IMR-90 (cell line): ENCODE results near the gene KATNB1. TPM values are rescaled to one million over a fixed set of nuclear protein-coding genes. Genes with fewer than 3 reads are reported as not detected.

Source experiments
- ATAC-seq: fragments of 200-7000 bp; cut with Tn5 transposase; 2 replicates; pipeline ENCODE4 v1.9.1; 2020; ENCODE audit warnings: low read depth, mild to moderate bottlenecking, moderate library complexity
- BruUV-seq: library from RNA; stranded (reverse); fragments of 400-500 nt; replicated peaks from 2 replicates; lab custom pipeline; 2021; lab: Mats Ljungman, UMichigan
- CTCF ChIA-PET: fragments of 300-600 bp; formaldehyde crosslinking; extraction: SDS; loops from one replicate; lab custom pipeline; 2021; ENCODE audit warnings: antibody characterized with exemption; lab: Yijun Ruan, JAX
- POLR2A ChIA-PET: fragments of 300-600 bp; sonication (Branson Sonifier 250); formaldehyde crosslinking; loops from one replicate; lab custom pipeline; 2022; ENCODE audit warnings: antibody characterized with exemption; ENCODE audit not compliant: unreplicated experiment; lab: Charles Lee
- DNase-seq: peaks from one replicate; pipeline ENCODE4 v3.0.0; 2013
- H2AFZ ChIP-seq: replicated peaks from 2 replicates; pipeline ENCODE3; 2013; ENCODE audit warnings: low read length, mild to moderate bottlenecking; ENCODE audit not compliant: poor library complexity
- H2AK5ac ChIP-seq: 2 replicates; pipeline ENCODE4 v1.6.1; 2013; ENCODE audit warnings: low read depth, low read length, inconsistent platforms
- H2AK9ac ChIP-seq: replicated peaks from 2 replicates; pipeline ENCODE3; 2013; ENCODE audit warnings: mild to moderate bottlenecking, low read depth, low read length, moderate library complexity; ENCODE audit not compliant: poor library complexity
- H2BK120ac ChIP-seq: 2 replicates; pipeline ENCODE4 v1.6.1; 2013; ENCODE audit warnings: low read depth, low read length, inconsistent platforms
- H2BK15ac ChIP-seq: 3 replicates; pipeline ENCODE4 v1.6.1; 2013; ENCODE audit warnings: low read depth, low read length, inconsistent platforms
- H2BK20ac ChIP-seq: 2 replicates; pipeline ENCODE4 v1.6.1; 2013; ENCODE audit warnings: low read depth, mild to moderate bottlenecking, inconsistent platforms, low read length, moderate library complexity
- H2BK5ac ChIP-seq: 2 replicates; pipeline ENCODE4 v1.6.1; 2013; ENCODE audit warnings: mild to moderate bottlenecking, low read depth, low read length, inconsistent platforms; ENCODE audit not compliant: poor library complexity, severe bottlenecking
- H3K14ac ChIP-seq: replicated peaks from 2 replicates; pipeline ENCODE4 v1.6.1; 2013; ENCODE audit warnings: low read depth, low read length, inconsistent platforms
- H3K18ac ChIP-seq: 2 replicates; pipeline ENCODE4 v1.6.1; 2013; ENCODE audit warnings: low read depth, low read length, control low read depth
- H3K23ac ChIP-seq: 2 replicates; pipeline ENCODE4 v1.6.1; 2013; ENCODE audit warnings: low read depth, low read length, inconsistent platforms
- H3K27ac ChIP-seq: 2 replicates; pipeline ENCODE4 v1.5.1; 2013; ENCODE audit warnings: mild to moderate bottlenecking, control low read depth, low read length; ENCODE audit not compliant: insufficient read depth
- H3K27me3 ChIP-seq: 2 replicates; pipeline ENCODE4 v1.6.1; 2013; ENCODE audit warnings: low read length; ENCODE audit not compliant: control insufficient read depth, insufficient read depth
- H3K36me3 ChIP-seq: 2 replicates; pipeline ENCODE4 v1.6.1; 2013; ENCODE audit warnings: low read length, mixed read lengths; ENCODE audit not compliant: control insufficient read depth, insufficient read depth
- H3K4ac ChIP-seq: 2 replicates; pipeline ENCODE4 v1.6.1; 2013; ENCODE audit warnings: low read depth, low read length, inconsistent platforms
- H3K4me1 ChIP-seq: 2 replicates; pipeline ENCODE4 v1.6.1; 2013; ENCODE audit warnings: low read length, mixed read lengths; ENCODE audit not compliant: control insufficient read depth, insufficient read depth
- H3K4me2 ChIP-seq: 2 replicates; pipeline ENCODE4 v1.6.1; 2013; ENCODE audit warnings: low read depth, mild to moderate bottlenecking, control low read depth, low read length, moderate library complexity
- H3K4me3 ChIP-seq: 2 replicates; pipeline ENCODE4 v1.5.1; 2013; ENCODE audit warnings: low read depth, mild to moderate bottlenecking, control low read depth, low read length, moderate library complexity; ENCODE audit not compliant: insufficient read depth
- H3K56ac ChIP-seq: 2 replicates; pipeline ENCODE4 v1.6.1; 2013; ENCODE audit warnings: low read length, inconsistent platforms; ENCODE audit not compliant: insufficient read depth; ENCODE audit errors: extremely low read depth
- H3K79me1 ChIP-seq, 2 experiments: 2 replicates each; pipeline ENCODE4 v1.6.1; 2013; ENCODE audit warnings: low read length in 2 of 2, inconsistent platforms in 1 of 2, low read depth in 1 of 2
- H3K9ac ChIP-seq: 2 replicates; pipeline ENCODE4 v1.6.1; 2013; ENCODE audit warnings: low read depth, low read length, control low read depth
- H3K9me1 ChIP-seq: 2 replicates; pipeline ENCODE4 v1.6.1; 2013; ENCODE audit warnings: low read length, inconsistent platforms; ENCODE audit not compliant: insufficient read depth
- H3K9me3 ChIP-seq: 2 replicates; pipeline ENCODE4 v1.6.1; 2013; ENCODE audit warnings: low read length; ENCODE audit not compliant: control insufficient read depth, insufficient read depth
- H4K20me1 ChIP-seq: 2 replicates; pipeline ENCODE4 v1.6.1; 2013; ENCODE audit warnings: low read length, inconsistent platforms; ENCODE audit not compliant: insufficient read depth
- H4K5ac ChIP-seq: 2 replicates; pipeline ENCODE4 v1.6.1; 2013; ENCODE audit warnings: mild to moderate bottlenecking, low read depth, low read length, control low read depth
- H4K8ac ChIP-seq, 2 experiments: 2 replicates each; pipeline ENCODE4 v1.6.1; 2013; ENCODE audit warnings: low read depth in 2 of 2, low read length in 2 of 2, control low read depth in 1 of 2, inconsistent platforms in 1 of 2
- H4K91ac ChIP-seq: 2 replicates; pipeline ENCODE4 v1.6.1; 2013; ENCODE audit warnings: low read depth, low read length, inconsistent platforms; ENCODE audit not compliant: insufficient read depth
- CEBPB ChIP-seq: IDR thresholded peaks from 2 replicates; pipeline ENCODE4 v1.6.1; 2012; ENCODE audit warnings: low read depth, low read length, improper control_type of control experiment
- CHD1 ChIP-seq: IDR thresholded peaks from 2 replicates; pipeline ENCODE4 v1.6.1; 2012; ENCODE audit warnings: low read depth, low read length, improper control_type of control experiment
- MXI1 ChIP-seq: IDR thresholded peaks from 2 replicates; pipeline ENCODE4 v1.6.1; 2012; ENCODE audit warnings: low read depth, mild to moderate bottlenecking, low read length, moderate library complexity, borderline replicate concordance
- WGBS, 2 experiments: methylation state at CpG; one replicate each; pipeline versions ENCODE4 v1.1.5 to v1.1.7; 2013; ENCODE audit warnings: missing lambda C conversion rate in 2 of 2; ENCODE audit not compliant: insufficient read length in 1 of 2; ENCODE audit errors: extremely low coverage in 2 of 2; 5-methylcytosine and 5-hydroxymethylcytosine counted together
- dilution Hi-C: fragments of 300-500 bp; cut with HindIII; formaldehyde crosslinking; loops from one replicate; pipeline ENCODE4 v1.14.3; 2018; ENCODE audit warnings: low sequenced_read_pairs; ENCODE audit not compliant: unreplicated experiment
- in situ Hi-C: fragments of 300-500 bp; cut with MboI; formaldehyde crosslinking; loops from 3 replicates; pipeline ENCODE4 v1.14.3; 2019; ENCODE audit warnings: low sequenced_read_pairs, inconsistent platforms, mixed read lengths
- intact Hi-C: fragments of 100-400 bp; cut with micrococcal nuclease; formaldehyde crosslinking; loops from 2 replicates; pipeline ENCODE4 v1.10.0; 2022
- polyA plus RNA-seq, 3 experiments: library from polyadenylated mRNA; depleted of rRNA; stranded (reverse); fragments of >200 nt; gene quantifications; 2 replicates each; pipeline ENCODE4 v1.2.3, GENCODE V29; 2012; ENCODE audit warnings: low replicate concordance in 1 of 3
- total RNA-seq: library from RNA; depleted of rRNA; stranded (reverse); fragments of >200 nt; gene quantifications from 2 replicates; pipeline ENCODE4 v1.2.3, GENCODE V29; 2012

Gene KATNB1
- total and polyA plus RNA-seq, 2 of the 4 experiments (the other 2 are of a cell fraction), result 10.9 to 23.5 TPM

DNA sequence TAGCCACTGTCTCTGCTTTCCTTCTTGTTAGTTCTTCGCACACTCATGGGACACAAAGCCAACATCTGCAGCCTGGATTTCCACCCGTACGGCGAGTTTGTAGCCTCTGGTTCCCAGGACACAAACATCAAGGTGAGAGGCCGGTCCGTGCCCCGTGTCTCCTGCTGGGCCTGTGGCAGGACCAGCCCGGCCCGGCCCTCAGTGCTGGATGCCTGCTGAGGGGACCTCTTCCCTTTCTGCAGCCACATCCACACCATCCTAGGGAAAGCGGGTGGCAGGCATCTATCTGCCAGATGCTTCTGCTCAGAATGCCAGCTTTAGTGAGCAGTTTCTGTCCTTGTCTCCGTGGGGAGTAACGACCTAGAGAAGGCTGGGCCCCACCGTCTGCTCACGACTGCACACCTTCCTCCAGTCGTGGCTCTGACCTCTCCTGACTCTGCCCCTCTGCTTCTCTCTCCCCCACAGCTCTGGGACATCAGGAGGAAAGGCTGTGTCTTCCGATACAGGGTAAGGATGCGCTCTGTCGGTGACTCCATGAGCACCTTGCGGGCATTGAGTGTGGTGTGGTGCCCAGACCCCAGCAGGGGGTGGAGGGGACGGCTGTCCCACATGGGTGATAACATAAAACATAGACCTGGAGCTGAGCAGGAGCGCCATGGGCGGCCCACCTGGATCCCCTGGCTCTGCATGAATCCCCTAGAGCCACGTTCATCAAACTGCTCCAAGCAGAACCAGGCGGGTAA is 15.4 kb downstream of the KATNB1 start:
- no peak overlapping the region for H2AK5ac ChIP-seq
- no peak for TF ChIP-seq CHD1
- no peak for TF ChIP-seq MXI1
- no peak for TF ChIP-seq CEBPB
- no peaks in the 10 kb centered on the region for H3K4me1 ChIP-seq
- H3K36me3 ChIP-seq, result peaks cover 24% of the 10 kb centered on the region
- H3K4me3 ChIP-seq, result no peak overlapping the region
- in situ Hi-C loops, result loop anchor here (10.0 kb wide), 2 partner anchors 114 to 254 kb away; partner anchors contain the start of genes USB1 and ZNF319
- H2AK9ac ChIP-seq, result no peak overlapping the region
- no peak overlapping the region for H3K27ac ChIP-seq
- H4K5ac ChIP-seq, result no peak overlapping the region
- no peaks in the 10 kb centered on the region for H3K79me1 ChIP-seq
- ChIA-PET CTCF (no interaction called here), POLR2A (no interaction called here)
- BruUV-seq, result no TSS peak
- H3K27me3 ChIP-seq, result no peaks in the 10 kb centered on the region
- DNase-seq, result no peak
- no peak overlapping the region for H3K4me2 ChIP-seq
- H3K18ac ChIP-seq, result no peak overlapping the region
- H2BK20ac ChIP-seq, result no peak overlapping the region
- no peak overlapping the region for H3K4ac ChIP-seq
- 88% methylated on average over 16 of the region's 24 CpGs; no CpG with 5 or more reads in 1 of the 2 experiments for WGBS, 2 experiments
- H3K14ac ChIP-seq, result no peak overlapping the region
- no peak overlapping the region for H3K23ac ChIP-seq
- H3K9me3 ChIP-seq, result no peaks in the 10 kb centered on the region
- no peak overlapping the region for H4K8ac ChIP-seq
- H4K20me1 ChIP-seq, result no peaks in the 10 kb centered on the region
- H4K91ac ChIP-seq, result no peak overlapping the region
- H3K56ac ChIP-seq, result no peak overlapping the region
- no peak overlapping the region for H2BK15ac ChIP-seq
- no peak overlapping the region for H3K9ac ChIP-seq
- H2BK120ac ChIP-seq, result no peak overlapping the region
- dilution Hi-C loops, result no loop called here
- ATAC-seq, result no peak
- H2AFZ ChIP-seq, result no peak overlapping the region
- no peaks in the 10 kb centered on the region for H3K9me1 ChIP-seq
- intact Hi-C loops, result no loop called here
- H2BK5ac ChIP-seq, result no peak overlapping the region
